Measurements from ENCODE around the gene SLC6A5. TPM values are rescaled to one million over a fixed set of nuclear protein-coding genes. Genes with fewer than 3 reads are reported as not detected.

The SLC6A5 gene
- total RNA-seq, 1 experiment from 2014 or later, result not detected

DNA sequence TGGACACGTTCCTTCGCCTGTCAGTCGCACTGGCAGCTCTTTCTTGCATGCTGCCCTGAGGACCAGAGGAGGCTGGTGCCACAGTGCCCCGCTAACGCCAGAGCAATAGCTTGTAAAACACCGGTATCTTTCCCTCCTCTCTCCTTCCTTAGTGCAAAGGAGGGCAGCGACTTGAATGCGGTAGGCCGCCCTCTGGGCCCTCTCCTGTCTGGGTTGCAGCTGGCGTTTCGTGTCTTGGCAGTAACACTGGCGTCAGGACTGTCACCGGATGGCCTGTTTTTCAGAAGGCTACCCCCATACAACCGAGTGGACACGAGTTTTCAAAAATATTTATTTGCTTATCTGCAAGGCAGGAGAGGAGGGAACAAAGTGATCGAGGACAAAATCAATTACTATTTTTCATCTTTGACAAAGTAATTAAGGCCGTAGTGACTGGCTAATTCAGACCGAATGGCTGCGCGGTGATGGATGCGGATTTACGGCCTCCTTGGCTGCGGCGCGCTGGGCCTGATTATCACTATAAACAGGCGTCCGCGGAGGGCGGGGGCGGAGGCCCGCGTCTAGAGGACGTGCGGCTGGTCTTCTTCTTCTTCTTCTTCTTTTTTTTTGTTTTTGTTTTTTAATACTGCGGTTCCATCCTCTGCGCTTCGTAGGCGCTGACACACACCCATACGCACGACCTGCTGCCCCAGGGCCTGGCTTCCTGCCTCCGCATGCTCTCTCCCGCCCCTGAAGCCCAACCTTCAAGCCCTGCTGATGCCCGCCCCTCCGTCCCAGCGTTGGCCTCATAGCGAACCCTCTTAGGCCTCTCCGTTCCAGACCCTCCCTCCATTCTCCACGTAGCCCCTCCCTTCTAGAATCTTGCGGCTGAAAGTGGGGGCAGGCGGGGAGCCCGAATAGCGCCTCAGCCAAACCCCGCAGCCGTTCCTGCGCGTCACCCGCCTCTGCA lies 2.9 kb upstream of the SLC6A5 start:
- ChIA-PET POLR2A (ENCODE audit: low non-redundant PET) (no interaction called here), CTCF (no interaction called here)
- intact Hi-C loops (cut with micrococcal nuclease; ENCODE audit: unreplicated experiment), result no loop called here
- no peak overlapping the region for H3K27ac ChIP-seq (ENCODE audit: low read depth, low read length, poor library complexity, severe bottlenecking)
- H3K27me3 ChIP-seq (replicated peaks; ENCODE audit: insufficient read depth, low read depth, low read length, poor library complexity), result peaks cover 86% of the 10 kb centered on the region
- no peaks in the 10 kb centered on the region for H3K36me3 ChIP-seq (ENCODE audit: insufficient read depth, low read length, poor library complexity, severe bottlenecking)
- BruUV-seq (replicated peaks), result no TSS peak
- DNase-seq (ENCODE audit: low spot score), result no peak
- no peaks in the 10 kb centered on the region for H3K9me3 ChIP-seq (ENCODE audit: low read depth, low read length, poor library complexity, severe bottlenecking)
- TF ChIP-seq, protein P1, sequence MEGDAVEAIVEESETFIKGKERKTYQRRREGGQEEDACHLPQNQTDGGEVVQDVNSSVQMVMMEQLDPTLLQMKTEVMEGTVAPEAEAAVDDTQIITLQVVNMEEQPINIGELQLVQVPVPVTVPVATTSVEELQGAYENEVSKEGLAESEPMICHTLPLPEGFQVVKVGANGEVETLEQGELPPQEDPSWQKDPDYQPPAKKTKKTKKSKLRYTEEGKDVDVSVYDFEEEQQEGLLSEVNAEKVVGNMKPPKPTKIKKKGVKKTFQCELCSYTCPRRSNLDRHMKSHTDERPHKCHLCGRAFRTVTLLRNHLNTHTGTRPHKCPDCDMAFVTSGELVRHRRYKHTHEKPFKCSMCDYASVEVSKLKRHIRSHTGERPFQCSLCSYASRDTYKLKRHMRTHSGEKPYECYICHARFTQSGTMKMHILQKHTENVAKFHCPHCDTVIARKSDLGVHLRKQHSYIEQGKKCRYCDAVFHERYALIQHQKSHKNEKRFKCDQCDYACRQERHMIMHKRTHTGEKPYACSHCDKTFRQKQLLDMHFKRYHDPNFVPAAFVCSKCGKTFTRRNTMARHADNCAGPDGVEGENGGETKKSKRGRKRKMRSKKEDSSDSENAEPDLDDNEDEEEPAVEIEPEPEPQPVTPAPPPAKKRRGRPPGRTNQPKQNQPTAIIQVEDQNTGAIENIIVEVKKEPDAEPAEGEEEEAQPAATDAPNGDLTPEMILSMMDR (conservative IDR thresholded peaks at IDR 0.05; ENCODE audit: low read depth, low read length), result no peak
- peak; percentile 27 for TF ChIP-seq EZH2 (IDR thresholded peaks at IDR 0.05; ENCODE audit: borderline replicate concordance, low read depth, low read length, poor library complexity, severe bottlenecking)
- no peak overlapping the region for H3K4me3 ChIP-seq (ENCODE audit: low read depth, low read length, poor library complexity, severe bottlenecking)
- H3K4me1 ChIP-seq (ENCODE audit: insufficient read depth, low read length, poor library complexity, severe bottlenecking), result no peaks in the 10 kb centered on the region

DNA sequence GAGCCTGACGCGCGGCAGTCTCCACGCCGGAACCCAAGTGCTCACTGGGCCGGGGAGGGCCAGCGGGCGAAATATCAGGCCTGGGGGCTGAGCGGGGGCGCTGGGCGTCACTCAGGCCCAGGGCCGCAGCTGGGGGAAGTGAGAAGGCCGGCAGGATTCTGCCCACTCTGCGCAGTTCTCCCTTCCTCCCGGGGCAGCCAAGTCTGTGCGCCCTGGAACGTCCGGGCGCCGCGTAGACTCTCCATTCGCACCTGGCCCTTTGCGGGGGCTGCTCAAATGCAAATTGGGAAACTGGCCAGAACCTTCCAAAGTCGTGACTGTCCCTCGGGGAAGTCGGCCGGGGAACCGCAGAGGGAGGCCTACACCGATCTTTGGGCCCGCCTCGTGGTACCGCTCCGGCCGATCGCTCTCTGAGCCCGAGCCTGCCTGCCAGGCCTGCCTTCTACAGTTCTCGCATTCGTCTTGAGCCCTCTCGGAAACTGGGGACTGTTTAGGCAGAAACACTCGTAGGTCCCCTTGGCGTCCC lies 2.2 kb upstream of the SLC6A5 start:
- H3K27ac ChIP-seq (ENCODE audit: low read depth, low read length, poor library complexity, severe bottlenecking), result no peak overlapping the region
- ChIA-PET POLR2A (ENCODE audit: low non-redundant PET) (interaction anchor here (0.5 kb wide), 1 partner anchor 1824 kb away, joined by 3 read pairs; no protein-coding TSS in a partner anchor), CTCF (no interaction called here)

DNA sequence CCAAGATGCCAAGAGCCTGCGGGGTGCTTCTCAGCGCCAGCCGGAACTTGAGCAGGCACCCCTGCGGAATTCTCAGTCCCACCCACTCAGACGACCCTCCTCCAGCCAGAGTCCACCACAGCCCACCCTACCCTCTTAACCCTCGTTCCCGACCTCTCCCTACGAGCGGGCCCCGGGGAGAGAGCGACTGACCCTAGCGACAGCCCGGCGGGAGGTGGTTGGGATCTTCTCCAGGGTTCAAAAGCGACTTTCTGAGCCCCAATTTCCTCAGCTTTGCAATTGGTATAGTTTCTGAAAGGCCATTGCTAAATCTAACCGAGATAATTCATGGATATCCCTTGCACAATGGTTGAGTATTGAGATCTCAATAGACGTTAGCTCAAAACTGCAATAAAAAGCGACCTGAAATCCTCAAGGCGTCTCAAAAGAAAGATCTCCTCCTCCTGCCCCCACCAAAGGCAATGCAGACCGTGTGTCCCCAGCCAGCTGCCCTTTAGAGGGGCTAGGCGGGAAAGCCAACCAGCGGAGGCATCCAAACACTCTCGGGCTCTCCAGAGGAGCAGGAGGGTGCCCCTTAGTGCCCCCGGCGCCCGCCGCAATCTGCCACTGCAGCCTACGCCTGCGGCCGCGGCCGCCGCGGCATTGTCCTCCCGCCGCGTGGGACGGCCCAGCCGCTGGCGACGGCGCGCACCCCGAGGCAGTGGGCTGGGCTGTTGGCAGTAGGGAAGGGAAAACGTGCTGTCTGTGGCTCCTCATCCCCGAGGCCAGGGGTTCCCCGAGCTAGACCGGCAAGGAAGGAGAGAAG lies 1.5 kb upstream of the SLC6A5 start:
- H3K27ac ChIP-seq (ENCODE audit: low read depth, low read length, poor library complexity, severe bottlenecking), result no peak overlapping the region
- BruUV-seq (replicated peaks), result no TSS peak
- H3K9me3 ChIP-seq (ENCODE audit: low read depth, low read length, poor library complexity, severe bottlenecking), result no peaks in the 10 kb centered on the region
- H3K36me3 ChIP-seq (ENCODE audit: insufficient read depth, low read length, poor library complexity, severe bottlenecking), result no peaks in the 10 kb centered on the region
- intact Hi-C loops (cut with micrococcal nuclease; ENCODE audit: unreplicated experiment), result no loop called here
- no peaks in the 10 kb centered on the region for H3K4me1 ChIP-seq (ENCODE audit: insufficient read depth, low read length, poor library complexity, severe bottlenecking)
- no peak overlapping the region for H3K4me3 ChIP-seq (ENCODE audit: low read depth, low read length, poor library complexity, severe bottlenecking)
- ChIA-PET CTCF (no interaction called here), POLR2A (ENCODE audit: low non-redundant PET) (interaction anchor here (0.5 kb wide), 1 partner anchor 1823 kb away, joined by 3 read pairs; no protein-coding TSS in a partner anchor)
- TF ChIP-seq EZH2 (IDR thresholded peaks at IDR 0.05; ENCODE audit: borderline replicate concordance, low read depth, low read length, poor library complexity, severe bottlenecking), result peak; percentile 74
- TF ChIP-seq, protein P1 (conservative IDR thresholded peaks at IDR 0.05; ENCODE audit: low read depth, low read length), result no peak
- H3K27me3 ChIP-seq (replicated peaks; ENCODE audit: insufficient read depth, low read depth, low read length, poor library complexity), result peaks cover 95% of the 10 kb centered on the region
- no peak for DNase-seq (ENCODE audit: low spot score)

More for the DNA sequence above, 2.2 kb upstream of the SLC6A5 start:
- peaks cover 94% of the 10 kb centered on the region for H3K27me3 ChIP-seq (replicated peaks; ENCODE audit: insufficient read depth, low read depth, low read length, poor library complexity)
- H3K36me3 ChIP-seq (ENCODE audit: insufficient read depth, low read length, poor library complexity, severe bottlenecking), result no peaks in the 10 kb centered on the region
- H3K4me1 ChIP-seq (ENCODE audit: insufficient read depth, low read length, poor library complexity, severe bottlenecking), result no peaks in the 10 kb centered on the region
- intact Hi-C loops (cut with micrococcal nuclease; ENCODE audit: unreplicated experiment), result no loop called here
- no TSS peak for BruUV-seq (replicated peaks)
- TF ChIP-seq, protein P1 (conservative IDR thresholded peaks at IDR 0.05; ENCODE audit: low read depth, low read length), result no peak
- TF ChIP-seq EZH2 (IDR thresholded peaks at IDR 0.05; ENCODE audit: borderline replicate concordance, low read depth, low read length, poor library complexity, severe bottlenecking), result peak; percentile 33
- DNase-seq (ENCODE audit: low spot score), result no peak
- H3K9me3 ChIP-seq (ENCODE audit: low read depth, low read length, poor library complexity, severe bottlenecking), result no peaks in the 10 kb centered on the region
- no peak overlapping the region for H3K4me3 ChIP-seq (ENCODE audit: low read depth, low read length, poor library complexity, severe bottlenecking)

Measured in A673 (cell line).